Colonic mucosa (tissue), 4 donors: ENCODE results near the gene NHLRC4. TPM values are rescaled to one million over a fixed set of nuclear protein-coding genes. Genes with fewer than 3 reads are reported as not detected.

ENCODE experiments used
- DNase-seq: peaks from one replicate; pipeline ENCODE4 v3.0.0-alpha.2; 2020
- H3K27ac ChIP-seq: fragments of 200-600 bp; one replicate; pipeline ENCODE4 v1.8.0; 2021
- H3K27me3 ChIP-seq: fragments of 200-600 bp; one replicate; pipeline ENCODE4 v1.8.0; 2021
- H3K36me3 ChIP-seq: fragments of 200-600 bp; one replicate; pipeline ENCODE4 v1.8.0; 2021
- H3K4me1 ChIP-seq: fragments of 200-600 bp; one replicate; pipeline ENCODE4 v1.8.0; 2021; ENCODE audit warnings: mild to moderate bottlenecking
- H3K4me3 ChIP-seq: fragments of 200-600 bp; one replicate; pipeline ENCODE4 v1.8.0; 2021
- H3K9ac ChIP-seq, 2 donors: one replicate each; pipeline ENCODE4 v1.7.0; 2013; ENCODE audit warnings: control low read depth in 2 of 2, low read depth in 2 of 2, low read length in 2 of 2
- H3K9me3 ChIP-seq: fragments of 200-600 bp; one replicate; pipeline ENCODE4 v1.8.0; 2021
- CTCF ChIP-seq: fragments of 200-600 bp; IDR thresholded peaks from one replicate; pipeline ENCODE4 v1.8.0; 2022; ENCODE audit warnings: antibody characterized with exemption, mild to moderate bottlenecking
- intact Hi-C: fragments of 100-400 bp; cut with DNase I; formaldehyde crosslinking; loops from one replicate; pipeline ENCODE4 v1.14.1; 2022
- total RNA-seq, 2 donors: library from RNA; stranded (reverse); fragmentation: NEBNext Ultra II Directional in 1 of 2; extraction: Animal tissue kit (Norgen Biotek cat#: 25700) in 1 of 2; gene quantifications; one replicate each; pipeline ENCODE4 v1.2.1, GENCODE V29; 2021
- donor health status: healthy.
- donor health status: DM: no; HTN: no; CAD: no.
- donor health status: DM: no; HTN: no; CAD: no.

NHLRC4 gene
- total RNA-seq, 2 donors from 2014 or later = 0.32 to 0.35 TPM

- no peak overlapping the region for H3K27ac ChIP-seq
- no peak overlapping the region for H3K9ac ChIP-seq
- H3K4me1 ChIP-seq = peaks cover 3% of the 10 kb centered on the region
- no peak overlapping the region for H3K4me3 ChIP-seq
- peaks cover 9% of the 10 kb centered on the region for H3K36me3 ChIP-seq
- intact Hi-C loops = no loop called here
- no peak for DNase-seq
- TF ChIP-seq CTCF = no peak
- no peaks in the 10 kb centered on the region for H3K9me3 ChIP-seq
- no peaks in the 10 kb centered on the region for H3K27me3 ChIP-seq
Measured at GRCh38 chr16:548586-548985, 18.2 kb upstream of the NHLRC4 start.

DNA sequence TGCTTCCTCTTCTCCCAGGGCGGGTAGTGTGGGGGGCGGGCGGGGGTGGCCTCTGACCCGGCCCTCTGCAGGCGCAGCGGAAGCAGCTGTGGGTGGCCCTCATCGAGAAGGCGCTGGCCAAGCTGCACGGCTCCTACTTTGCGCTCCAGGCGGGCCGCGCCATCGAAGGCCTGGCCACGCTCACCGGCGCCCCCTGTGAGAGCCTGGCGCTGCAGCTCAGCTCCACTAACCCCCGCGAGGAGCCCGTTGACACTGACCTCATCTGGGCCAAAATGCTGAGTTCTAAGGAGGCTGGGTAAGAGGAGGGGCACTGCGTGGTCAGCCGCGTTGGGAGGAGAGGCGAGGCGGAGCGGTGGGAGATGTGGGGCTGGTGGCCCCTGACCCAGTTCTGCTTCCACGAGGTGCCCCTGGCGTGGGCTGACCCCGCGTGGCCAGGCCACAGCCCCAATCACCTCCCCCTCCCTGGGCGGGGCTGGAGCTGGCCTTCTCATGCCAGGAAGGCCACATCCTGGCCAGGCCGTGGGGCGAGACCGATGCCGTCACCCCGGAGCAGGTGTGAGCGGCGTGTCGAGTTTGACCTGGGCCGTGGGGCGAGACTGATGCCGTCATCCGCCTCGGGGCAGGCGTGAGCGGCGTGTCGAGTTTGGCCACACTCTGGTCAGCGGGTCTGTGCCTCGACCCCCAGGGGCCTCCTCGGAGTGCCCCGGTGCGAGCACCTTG lies 17.1 kb upstream of the NHLRC4 start:
- Histone ChIP-seq H3K9ac (no peak overlapping the region), H3K36me3 (peaks cover 9% of the 10 kb centered on the region), H3K27ac (no peak overlapping the region), H3K27me3 (no peaks in the 10 kb centered on the region), H3K4me3 (no peak overlapping the region), H3K4me1 (peaks cover 3% of the 10 kb centered on the region), H3K9me3 (no peaks in the 10 kb centered on the region)
- no peak for TF ChIP-seq CTCF
- DNase-seq = no peak
- intact Hi-C loops = no loop called here

- no peak overlapping the region for H3K4me3 ChIP-seq
- H3K4me1 ChIP-seq = peaks cover 3% of the 10 kb centered on the region
- intact Hi-C loops = no loop called here
- H3K36me3 ChIP-seq = peaks cover 9% of the 10 kb centered on the region
- H3K27ac ChIP-seq = no peak overlapping the region
- no peaks in the 10 kb centered on the region for H3K9me3 ChIP-seq
- no peak for TF ChIP-seq CTCF
- DNase-seq = no peak
- no peak overlapping the region for H3K9ac ChIP-seq
- H3K27me3 ChIP-seq = no peaks in the 10 kb centered on the region
Measured at GRCh38 chr16:551210-551609, 15.6 kb upstream of the NHLRC4 start.

GRCh38 chr16:552171-552570 lies 14.6 kb upstream of the NHLRC4 start:
- no peak overlapping the region for H3K4me3 ChIP-seq
- H3K27me3 ChIP-seq = no peaks in the 10 kb centered on the region
- peaks cover 9% of the 10 kb centered on the region for H3K36me3 ChIP-seq
- TF ChIP-seq CTCF = no peak
- DNase-seq = no peak
- intact Hi-C loops = no loop called here
- H3K9ac ChIP-seq = no peak overlapping the region
- H3K9me3 ChIP-seq = no peaks in the 10 kb centered on the region
- H3K4me1 ChIP-seq = no peaks in the 10 kb centered on the region
- H3K27ac ChIP-seq = no peak overlapping the region

DNA sequence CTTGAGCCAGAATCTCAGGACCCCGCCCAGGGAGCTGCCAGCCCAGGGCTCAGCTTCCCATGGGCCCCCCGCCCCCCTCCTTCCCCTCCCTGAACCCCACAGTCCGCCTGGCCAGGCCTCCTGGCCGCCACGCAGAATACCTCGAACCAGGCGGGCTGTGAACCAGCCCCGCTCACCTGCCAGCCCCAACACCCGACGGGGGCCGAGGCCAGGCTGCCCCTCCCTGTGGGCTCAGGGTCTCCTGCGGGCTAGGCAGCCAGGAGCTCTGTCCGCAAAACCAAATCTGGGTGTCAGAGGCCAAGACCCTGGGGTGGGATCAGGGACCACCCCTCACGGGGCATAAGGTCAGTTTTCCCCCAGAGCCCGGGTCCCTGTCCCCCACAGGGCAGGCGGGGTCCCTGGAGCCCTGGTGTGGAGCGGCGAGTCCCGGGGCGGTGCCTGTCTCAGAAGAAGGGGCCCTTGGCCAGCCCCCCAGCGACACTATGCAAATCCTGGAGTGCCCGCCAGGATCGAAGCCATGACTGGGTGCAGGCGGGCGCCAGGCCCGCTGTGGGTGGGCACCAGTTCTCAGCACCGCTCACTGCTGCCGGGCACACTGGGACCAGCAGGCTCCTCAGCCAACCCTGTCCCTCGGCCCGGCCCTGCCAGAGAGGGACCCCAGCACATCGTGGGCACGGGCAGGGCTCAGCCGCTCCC lies 13.1 kb upstream of the NHLRC4 start:
- intact Hi-C loops = no loop called here
- Histone ChIP-seq H3K27me3 (peaks cover 2% of the 10 kb centered on the region), H3K36me3 (peaks cover 9% of the 10 kb centered on the region), H3K27ac (no peak overlapping the region), H3K9me3 (no peaks in the 10 kb centered on the region), H3K9ac (no peak overlapping the region), H3K4me1 (no peaks in the 10 kb centered on the region), H3K4me3 (no peak overlapping the region)
- no peak for DNase-seq
- no peak for TF ChIP-seq CTCF
